IMR-90 (cell line): ENCODE measurements around the gene SERPINB8.

Experiments
- BHLHE40 ChIP-seq: fragments of 150-350 bp; IDR thresholded peaks from 2 replicates; pipeline ENCODE4 v1.6.1; 2016; ENCODE audit warnings: mild to moderate bottlenecking, low read depth, low read length
- FOS ChIP-seq: fragments of 150-350 bp; IDR thresholded peaks from 2 replicates; pipeline ENCODE4 v1.6.1; 2016; ENCODE audit warnings: low read depth, low read length
- MAFK ChIP-seq: IDR thresholded peaks from 2 replicates; pipeline ENCODE4 v1.6.1; 2012; ENCODE audit warnings: low read depth, low read length, improper control_type of control experiment
- MXI1 ChIP-seq: IDR thresholded peaks from 2 replicates; pipeline ENCODE4 v1.6.1; 2012; ENCODE audit warnings: low read depth, mild to moderate bottlenecking, low read length, moderate library complexity, borderline replicate concordance
- POLR2A ChIP-seq: IDR thresholded peaks from 2 replicates; pipeline ENCODE4 v1.6.1; 2012; ENCODE audit warnings: mild to moderate bottlenecking, low read depth, low read length
- RAD21 ChIP-seq: IDR thresholded peaks from 2 replicates; pipeline ENCODE4 v1.6.1; 2012; ENCODE audit warnings: low read length, improper control_type of control experiment
- RCOR1 ChIP-seq: IDR thresholded peaks from 2 replicates; pipeline ENCODE4 v1.6.1; 2012; ENCODE audit warnings: mild to moderate bottlenecking, low read length, improper control_type of control experiment; ENCODE audit not compliant: insufficient replicate concordance
- RFX5 ChIP-seq: IDR thresholded peaks from 2 replicates; pipeline ENCODE4 v1.8.0; 2012; ENCODE audit warnings: low read depth, mild to moderate bottlenecking, low read length, moderate library complexity
- SMC3 ChIP-seq: fragments of 150-350 bp; IDR thresholded peaks from 2 replicates; pipeline ENCODE4 v1.6.1; 2016; ENCODE audit warnings: low read depth, mild to moderate bottlenecking, antibody characterized with exemption, low read length, moderate library complexity
- TF ChIP-seq, protein P1 (sequence below): conservative IDR thresholded peaks from 2 replicates; pipeline ENCODE4 v1.5.1; 2012; ENCODE audit warnings: mild to moderate bottlenecking, low read depth, low read length, improper control_type of control experiment
- TF ChIP-seq, protein P2 (sequence below): fragments of 150-350 bp; IDR thresholded peaks from 2 replicates; pipeline ENCODE4 v1.6.1; 2017; ENCODE audit warnings: mild to moderate bottlenecking, antibody characterized with exemption, low read length, low read depth
- TF ChIP-seq, protein P3 (sequence below): fragments of 150-350 bp; IDR thresholded peaks from 2 replicates; pipeline ENCODE4 v1.6.1; 2016; ENCODE audit warnings: low read depth, mild to moderate bottlenecking, low read length, moderate library complexity, borderline replicate concordance

DNA sequence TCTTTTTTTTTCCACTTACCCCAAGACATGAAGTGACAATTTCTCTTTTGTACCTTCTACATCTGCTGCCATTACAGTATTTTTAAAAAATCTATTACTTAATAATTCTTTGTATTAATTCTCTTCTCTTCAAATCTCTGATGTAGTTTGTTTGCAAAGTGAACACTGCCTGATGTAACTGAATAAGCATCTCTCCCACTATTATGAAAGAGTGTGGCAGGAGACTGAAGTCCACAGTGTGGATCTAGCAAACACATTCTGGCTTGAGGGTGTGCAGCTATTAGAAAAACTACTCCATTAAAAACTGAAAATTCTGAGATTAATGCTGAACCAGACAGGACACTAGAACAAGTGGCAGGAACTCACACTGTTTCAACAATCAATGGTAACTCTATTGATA is 5.0 kb upstream of the SERPINB8 start:
- TF ChIP-seq, protein P1, sequence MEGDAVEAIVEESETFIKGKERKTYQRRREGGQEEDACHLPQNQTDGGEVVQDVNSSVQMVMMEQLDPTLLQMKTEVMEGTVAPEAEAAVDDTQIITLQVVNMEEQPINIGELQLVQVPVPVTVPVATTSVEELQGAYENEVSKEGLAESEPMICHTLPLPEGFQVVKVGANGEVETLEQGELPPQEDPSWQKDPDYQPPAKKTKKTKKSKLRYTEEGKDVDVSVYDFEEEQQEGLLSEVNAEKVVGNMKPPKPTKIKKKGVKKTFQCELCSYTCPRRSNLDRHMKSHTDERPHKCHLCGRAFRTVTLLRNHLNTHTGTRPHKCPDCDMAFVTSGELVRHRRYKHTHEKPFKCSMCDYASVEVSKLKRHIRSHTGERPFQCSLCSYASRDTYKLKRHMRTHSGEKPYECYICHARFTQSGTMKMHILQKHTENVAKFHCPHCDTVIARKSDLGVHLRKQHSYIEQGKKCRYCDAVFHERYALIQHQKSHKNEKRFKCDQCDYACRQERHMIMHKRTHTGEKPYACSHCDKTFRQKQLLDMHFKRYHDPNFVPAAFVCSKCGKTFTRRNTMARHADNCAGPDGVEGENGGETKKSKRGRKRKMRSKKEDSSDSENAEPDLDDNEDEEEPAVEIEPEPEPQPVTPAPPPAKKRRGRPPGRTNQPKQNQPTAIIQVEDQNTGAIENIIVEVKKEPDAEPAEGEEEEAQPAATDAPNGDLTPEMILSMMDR = no peak
- TF ChIP-seq POLR2A (no peak), MAFK (no peak), RCOR1 (no peak), RAD21 (no peak), RFX5 (no peak), BHLHE40 (no peak), FOS (no peak), SMC3 (no peak), MXI1 (no peak)
- TF ChIP-seq, protein P2, sequence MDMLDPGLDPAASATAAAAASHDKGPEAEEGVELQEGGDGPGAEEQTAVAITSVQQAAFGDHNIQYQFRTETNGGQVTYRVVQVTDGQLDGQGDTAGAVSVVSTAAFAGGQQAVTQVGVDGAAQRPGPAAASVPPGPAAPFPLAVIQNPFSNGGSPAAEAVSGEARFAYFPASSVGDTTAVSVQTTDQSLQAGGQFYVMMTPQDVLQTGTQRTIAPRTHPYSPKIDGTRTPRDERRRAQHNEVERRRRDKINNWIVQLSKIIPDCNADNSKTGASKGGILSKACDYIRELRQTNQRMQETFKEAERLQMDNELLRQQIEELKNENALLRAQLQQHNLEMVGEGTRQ = no peak
- TF ChIP-seq, protein P3, sequence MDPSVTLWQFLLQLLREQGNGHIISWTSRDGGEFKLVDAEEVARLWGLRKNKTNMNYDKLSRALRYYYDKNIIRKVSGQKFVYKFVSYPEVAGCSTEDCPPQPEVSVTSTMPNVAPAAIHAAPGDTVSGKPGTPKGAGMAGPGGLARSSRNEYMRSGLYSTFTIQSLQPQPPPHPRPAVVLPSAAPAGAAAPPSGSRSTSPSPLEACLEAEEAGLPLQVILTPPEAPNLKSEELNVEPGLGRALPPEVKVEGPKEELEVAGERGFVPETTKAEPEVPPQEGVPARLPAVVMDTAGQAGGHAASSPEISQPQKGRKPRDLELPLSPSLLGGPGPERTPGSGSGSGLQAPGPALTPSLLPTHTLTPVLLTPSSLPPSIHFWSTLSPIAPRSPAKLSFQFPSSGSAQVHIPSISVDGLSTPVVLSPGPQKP = no peak
